WERI-Rb-1 (cell line): ENCODE data around the gene ERN1.

Source experiments
- DNase-seq: peaks from one replicate; pipeline ENCODE4 v3.0.0-alpha.2; 2020
- H3K27ac ChIP-seq: fragments of 250-450 bp; sonication (Bioruptor Pico); 2 replicates; pipeline ENCODE4 v1.5.1; 2020; ENCODE audit warnings: mild to moderate bottlenecking, moderate library complexity
- H3K27me3 ChIP-seq: fragments of 250-450 bp; sonication (Bioruptor Pico); 2 replicates; pipeline ENCODE4 v1.5.1; 2021; ENCODE audit warnings: mild to moderate bottlenecking, low read depth, moderate library complexity; ENCODE audit not compliant: insufficient read depth, severe bottlenecking
- H3K36me3 ChIP-seq: fragments of 250-450 bp; sonication (Bioruptor Pico); 2 replicates; pipeline ENCODE4 v1.5.1; 2020; ENCODE audit warnings: mild to moderate bottlenecking, moderate library complexity
- H3K4me3 ChIP-seq: 2 replicates; pipeline ENCODE4 v1.5.1; 2011; ENCODE audit warnings: low read depth, mild to moderate bottlenecking, control low read depth, low read length
- H3K9me3 ChIP-seq: fragments of 250-450 bp; sonication (Bioruptor Pico); 2 replicates; pipeline ENCODE4 v1.5.1; 2021; ENCODE audit warnings: mild to moderate bottlenecking, moderate library complexity; ENCODE audit not compliant: severe bottlenecking
- TF ChIP-seq, protein P1 (sequence below): IDR thresholded peaks from 2 replicates; pipeline ENCODE4 v1.5.1; 2011; ENCODE audit warnings: low read depth, mild to moderate bottlenecking, control low read depth, inconsistent platforms, low read length

Gene ERN1

DNA sequence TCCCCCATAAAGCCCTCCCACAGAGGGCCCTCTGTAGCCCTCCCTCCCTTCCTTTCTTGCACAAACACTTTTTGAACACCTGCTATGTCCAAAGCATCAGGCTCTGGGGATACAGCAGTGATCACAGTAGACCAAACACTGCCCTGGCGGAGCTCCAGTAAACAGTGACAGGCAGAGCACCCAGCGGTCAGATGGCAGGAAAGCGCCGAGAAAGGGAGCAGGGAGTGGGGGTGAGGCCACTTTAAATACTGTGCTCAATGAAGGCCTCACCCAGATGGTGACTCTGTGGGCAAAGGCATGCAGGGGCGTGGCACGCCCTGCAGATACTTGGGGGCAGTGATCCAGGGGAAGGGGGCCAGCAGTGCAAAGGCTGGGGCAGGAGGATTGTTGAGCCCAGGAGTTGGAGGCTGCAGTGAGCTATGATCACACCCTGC lies 124.2 kb downstream of the ERN1 start:
- TF ChIP-seq, protein P1, sequence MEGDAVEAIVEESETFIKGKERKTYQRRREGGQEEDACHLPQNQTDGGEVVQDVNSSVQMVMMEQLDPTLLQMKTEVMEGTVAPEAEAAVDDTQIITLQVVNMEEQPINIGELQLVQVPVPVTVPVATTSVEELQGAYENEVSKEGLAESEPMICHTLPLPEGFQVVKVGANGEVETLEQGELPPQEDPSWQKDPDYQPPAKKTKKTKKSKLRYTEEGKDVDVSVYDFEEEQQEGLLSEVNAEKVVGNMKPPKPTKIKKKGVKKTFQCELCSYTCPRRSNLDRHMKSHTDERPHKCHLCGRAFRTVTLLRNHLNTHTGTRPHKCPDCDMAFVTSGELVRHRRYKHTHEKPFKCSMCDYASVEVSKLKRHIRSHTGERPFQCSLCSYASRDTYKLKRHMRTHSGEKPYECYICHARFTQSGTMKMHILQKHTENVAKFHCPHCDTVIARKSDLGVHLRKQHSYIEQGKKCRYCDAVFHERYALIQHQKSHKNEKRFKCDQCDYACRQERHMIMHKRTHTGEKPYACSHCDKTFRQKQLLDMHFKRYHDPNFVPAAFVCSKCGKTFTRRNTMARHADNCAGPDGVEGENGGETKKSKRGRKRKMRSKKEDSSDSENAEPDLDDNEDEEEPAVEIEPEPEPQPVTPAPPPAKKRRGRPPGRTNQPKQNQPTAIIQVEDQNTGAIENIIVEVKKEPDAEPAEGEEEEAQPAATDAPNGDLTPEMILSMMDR, result no peak
- Histone ChIP-seq H3K27ac (no peak overlapping the region; the same call in 1 of the 2 replicates), H3K36me3 (no peaks in the 10 kb centered on the region), H3K9me3 (no peaks in the 10 kb centered on the region), H3K27me3 (no peaks in the 10 kb centered on the region), H3K4me3 (no peak overlapping the region)
- DNase-seq, result no peak

DNA sequence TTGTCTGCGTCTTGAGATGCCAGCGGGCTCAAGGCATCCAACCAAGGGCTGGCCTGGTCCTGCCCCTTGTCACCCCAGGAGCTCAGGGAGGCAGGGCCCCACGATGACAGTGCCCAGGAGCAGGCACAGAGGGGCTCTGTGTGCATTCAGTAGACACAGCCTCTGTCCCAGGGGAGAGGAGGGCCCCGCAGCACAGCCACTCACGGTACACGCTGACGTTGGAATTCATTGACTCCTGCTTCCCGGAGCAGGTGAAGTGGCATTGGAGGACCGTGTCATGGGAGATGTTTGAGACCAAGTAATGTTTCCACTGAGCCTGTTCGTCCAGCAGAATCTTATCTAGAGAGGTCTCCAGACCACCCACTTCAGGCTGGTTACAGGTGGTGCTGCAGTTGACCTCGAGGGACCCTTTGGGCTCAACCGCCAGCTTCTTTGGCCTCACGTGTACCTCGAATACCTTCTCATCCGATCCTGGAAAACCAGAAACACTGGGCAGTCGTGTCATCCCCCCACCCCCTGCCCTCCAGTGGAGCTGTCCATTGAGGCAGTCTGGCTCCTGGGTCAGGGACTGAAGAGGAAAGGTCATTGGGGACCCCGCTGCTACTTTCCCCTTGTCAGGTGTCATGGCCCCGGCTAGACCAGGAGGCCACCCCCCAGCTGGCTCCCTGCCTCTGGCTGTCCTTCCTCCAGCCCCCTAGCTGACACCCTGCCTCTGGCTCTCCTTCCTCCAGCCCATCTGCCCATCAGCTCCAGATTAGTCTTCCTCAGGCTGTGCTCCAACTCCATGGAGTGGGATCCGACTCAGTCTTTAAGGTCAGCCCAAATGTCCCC lies 124.8 kb downstream of the ERN1 start:
- H3K36me3 ChIP-seq, result no peaks in the 10 kb centered on the region
- H3K9me3 ChIP-seq, result no peaks in the 10 kb centered on the region
- H3K4me3 ChIP-seq, result no peak overlapping the region
- H3K27me3 ChIP-seq, result no peaks in the 10 kb centered on the region
- TF ChIP-seq, protein P1, result no peak
- DNase-seq, result peak; percentile 51
- H3K27ac ChIP-seq, result no peak overlapping the region; the same call in 1 of the 2 replicates

DNA sequence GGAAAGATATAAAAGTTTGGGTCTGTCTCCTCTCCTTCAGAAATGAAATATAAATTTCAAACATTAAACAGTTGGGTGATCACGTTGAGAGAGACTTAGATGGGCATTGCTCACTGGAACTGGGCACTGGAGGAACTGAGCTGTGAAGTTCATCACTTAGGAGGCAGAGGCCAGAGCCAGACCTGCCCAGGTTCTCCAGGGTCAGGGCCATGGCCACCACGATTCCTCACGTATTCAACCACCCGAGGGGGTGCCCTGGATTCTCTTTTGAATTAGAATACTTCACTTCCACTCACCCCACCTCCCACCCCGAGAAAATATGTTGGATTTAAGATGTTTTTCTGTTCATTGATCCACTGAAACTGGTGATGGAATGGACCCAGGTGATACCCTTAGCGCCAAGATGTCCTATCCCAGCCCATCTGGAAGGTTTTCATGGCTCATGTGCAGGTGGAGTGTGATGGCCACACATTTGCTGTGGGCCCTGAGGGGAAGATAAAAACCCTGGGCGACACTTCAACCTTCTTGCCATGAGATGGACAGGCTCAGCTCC lies 125.7 kb downstream of the ERN1 start:
- DNase-seq, result no peak
- TF ChIP-seq, protein P1, result no peak
- no peak overlapping the region for H3K4me3 ChIP-seq
- H3K27ac ChIP-seq, result no peak overlapping the region
- no peaks in the 10 kb centered on the region for H3K9me3 ChIP-seq
- H3K36me3 ChIP-seq, result no peaks in the 10 kb centered on the region
- no peaks in the 10 kb centered on the region for H3K27me3 ChIP-seq

DNA sequence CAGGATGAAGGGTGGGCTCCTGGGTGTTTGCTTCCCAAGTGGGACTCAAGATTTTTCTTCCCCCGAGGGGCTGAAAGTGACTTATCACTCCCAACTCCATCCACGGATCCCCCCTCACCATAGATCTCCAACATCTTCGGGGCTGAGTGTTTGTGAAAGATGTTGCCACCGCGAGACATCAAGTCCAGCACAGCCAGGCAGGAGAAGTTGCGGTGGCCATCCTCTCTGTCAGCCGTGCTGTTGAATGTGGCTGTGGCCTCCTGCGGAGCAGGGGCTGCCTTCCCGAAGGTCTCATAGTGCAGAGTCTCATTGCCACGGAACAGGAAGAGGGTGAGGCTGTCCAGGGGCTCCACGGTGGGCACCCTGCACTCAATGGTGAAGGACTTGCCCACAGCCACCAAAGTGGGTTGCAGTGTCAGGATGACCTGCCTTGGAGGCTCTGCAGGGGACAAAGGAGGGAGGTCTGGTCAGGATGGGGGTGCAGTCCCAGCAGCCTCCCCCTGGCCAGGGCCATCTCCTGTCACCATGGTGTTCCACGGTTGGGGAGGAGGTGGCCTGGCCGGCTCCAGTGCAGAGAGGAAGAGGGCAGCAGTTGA lies 126.3 kb downstream of the ERN1 start:
- no peak overlapping the region for H3K27ac ChIP-seq
- H3K36me3 ChIP-seq, result no peaks in the 10 kb centered on the region
- no peak overlapping the region for H3K4me3 ChIP-seq
- DNase-seq, result no peak
- no peaks in the 10 kb centered on the region for H3K27me3 ChIP-seq
- TF ChIP-seq, protein P1, result no peak
- no peaks in the 10 kb centered on the region for H3K9me3 ChIP-seq

DNA sequence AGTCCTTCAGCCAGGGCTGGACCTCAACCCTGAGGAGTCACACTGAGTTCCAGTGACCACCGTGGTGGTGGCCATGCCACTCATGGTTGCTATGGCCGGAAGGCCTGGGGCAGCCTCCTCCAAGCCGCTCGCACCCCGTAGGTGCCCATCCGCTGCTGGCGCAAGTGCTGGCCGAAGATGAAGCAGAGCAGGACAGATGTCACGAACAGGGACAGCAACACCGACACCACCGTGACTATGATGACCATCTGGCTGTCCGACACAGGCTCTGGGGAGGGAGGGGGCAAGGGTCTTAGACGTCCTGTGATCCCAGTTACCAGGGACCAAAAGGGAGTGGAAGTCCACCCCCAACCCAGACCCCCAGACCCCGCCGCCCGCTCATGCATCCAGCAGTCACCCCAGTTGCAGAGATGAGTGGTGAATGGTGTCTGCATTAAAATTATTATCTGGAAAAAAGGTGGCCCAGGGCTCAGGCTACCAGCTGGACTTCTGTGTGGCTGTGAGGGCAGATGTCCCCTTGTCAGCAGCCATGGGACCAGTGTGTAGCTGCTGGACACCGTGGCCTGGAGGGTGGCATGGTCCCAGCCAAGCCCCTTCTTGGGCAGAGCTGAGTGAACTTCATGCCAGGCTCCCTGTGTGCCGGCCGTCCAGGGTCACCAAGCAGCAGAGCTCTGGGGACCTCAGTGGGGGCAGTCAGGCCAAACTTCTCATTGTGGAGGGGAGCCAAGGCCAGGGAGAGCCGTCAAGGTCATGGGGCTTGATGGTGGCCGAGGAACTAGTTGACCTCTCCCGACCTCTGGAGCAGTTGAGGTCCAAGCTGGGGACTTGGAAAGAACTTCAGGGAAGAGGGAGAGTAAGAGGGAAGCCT lies 127.1 kb downstream of the ERN1 start:
- TF ChIP-seq, protein P1, result no peak
- Histone ChIP-seq H3K27me3 (no peaks in the 10 kb centered on the region), H3K9me3 (no peaks in the 10 kb centered on the region), H3K27ac (no peak overlapping the region), H3K36me3 (no peaks in the 10 kb centered on the region), H3K4me3 (no peak overlapping the region)
- DNase-seq, result no peak
